Stimulated activated CD8-positive, alpha-beta memory T cell treated with anti-CD3 and anti-CD28 coated beads, Interleukin-15, amount 100 ng/mL, for 24 hours (primary cell): ENCODE measurements around the gene MAP3K12.
A peak's percentile ranks its signal among the peaks of the same experiment; 100 is the strongest.

Experiments
- DNase-seq: peaks from one replicate; pipeline ENCODE4 v3.0.0-alpha.2; 2020; ENCODE audit warnings: low read depth

MAP3K12 gene

DNA sequence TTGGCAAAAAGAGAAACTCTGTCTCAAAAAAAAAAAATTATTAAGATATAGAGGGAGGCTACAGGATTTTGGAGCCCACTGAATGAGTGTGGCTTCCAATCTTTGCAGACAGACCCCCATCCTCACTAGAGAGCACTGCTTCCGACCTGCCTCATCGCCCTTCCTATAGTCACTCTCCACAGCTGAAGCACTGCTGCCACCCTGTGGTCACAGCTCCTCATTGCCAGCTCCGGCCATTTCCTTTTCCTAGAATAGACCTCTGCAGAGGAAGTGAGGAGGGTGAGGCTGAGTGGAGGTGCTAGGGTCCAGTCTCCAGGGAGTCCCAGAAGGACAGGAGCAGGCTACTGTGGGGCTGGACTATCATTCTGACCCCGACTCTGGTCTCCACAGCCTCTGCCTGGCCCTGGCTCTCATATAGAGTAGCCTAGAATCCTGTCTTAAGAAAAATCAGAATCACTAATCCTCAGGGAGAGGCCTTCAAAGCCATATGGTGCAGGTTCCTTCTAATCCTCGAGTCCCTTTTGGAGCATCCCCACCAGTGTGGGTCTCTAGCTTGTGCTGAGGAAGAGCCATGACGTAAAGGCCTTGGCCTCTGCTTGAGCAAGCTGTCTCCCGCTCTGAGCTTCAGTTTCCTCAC is 9.4 kb upstream of the MAP3K12 start:
- DNase-seq = peak; percentile 53

DNA sequence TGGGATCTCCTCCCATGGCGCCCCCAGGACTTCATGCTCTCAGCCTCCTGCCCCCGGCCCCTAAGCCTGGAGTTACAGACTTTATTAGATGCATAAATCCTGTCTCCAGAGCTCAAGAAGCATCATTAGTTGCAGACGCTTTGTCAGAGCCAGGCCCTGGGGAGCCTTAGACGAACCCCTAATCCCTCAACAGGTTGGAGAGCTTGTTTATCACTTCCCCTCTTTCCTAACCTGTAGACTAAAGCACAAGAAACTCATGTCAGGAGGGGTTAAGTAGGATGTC is 8.3 kb upstream of the MAP3K12 start:
- no peak for DNase-seq

GRCh38 chr12:53506881-53507602 is 7.8 kb upstream of the MAP3K12 start, which contains the start of gene NPFF:
Gene NPFF (minus strand): TSS chr12:53507484. CDS start chr12:53507474, 10 bp downstream.
- DNase-seq = no peak

DNA sequence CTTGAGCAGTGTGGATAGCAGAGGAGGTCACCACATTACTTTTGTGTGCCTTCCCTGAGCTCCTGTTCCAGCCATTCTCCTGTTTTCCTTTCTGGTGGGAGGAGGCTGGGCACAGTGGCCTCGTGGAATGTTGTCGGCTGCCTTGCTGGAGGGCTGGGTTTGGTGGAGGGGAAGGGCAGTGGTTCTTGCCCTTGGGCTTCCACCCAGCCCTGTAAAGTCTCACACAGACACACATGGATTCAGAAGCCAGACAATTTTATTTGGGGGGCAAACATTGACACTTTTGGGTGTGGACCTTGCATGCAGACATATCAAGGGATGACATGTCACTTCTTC is 7.2 kb upstream of the MAP3K12 start:
- DNase-seq = no peak

DNA sequence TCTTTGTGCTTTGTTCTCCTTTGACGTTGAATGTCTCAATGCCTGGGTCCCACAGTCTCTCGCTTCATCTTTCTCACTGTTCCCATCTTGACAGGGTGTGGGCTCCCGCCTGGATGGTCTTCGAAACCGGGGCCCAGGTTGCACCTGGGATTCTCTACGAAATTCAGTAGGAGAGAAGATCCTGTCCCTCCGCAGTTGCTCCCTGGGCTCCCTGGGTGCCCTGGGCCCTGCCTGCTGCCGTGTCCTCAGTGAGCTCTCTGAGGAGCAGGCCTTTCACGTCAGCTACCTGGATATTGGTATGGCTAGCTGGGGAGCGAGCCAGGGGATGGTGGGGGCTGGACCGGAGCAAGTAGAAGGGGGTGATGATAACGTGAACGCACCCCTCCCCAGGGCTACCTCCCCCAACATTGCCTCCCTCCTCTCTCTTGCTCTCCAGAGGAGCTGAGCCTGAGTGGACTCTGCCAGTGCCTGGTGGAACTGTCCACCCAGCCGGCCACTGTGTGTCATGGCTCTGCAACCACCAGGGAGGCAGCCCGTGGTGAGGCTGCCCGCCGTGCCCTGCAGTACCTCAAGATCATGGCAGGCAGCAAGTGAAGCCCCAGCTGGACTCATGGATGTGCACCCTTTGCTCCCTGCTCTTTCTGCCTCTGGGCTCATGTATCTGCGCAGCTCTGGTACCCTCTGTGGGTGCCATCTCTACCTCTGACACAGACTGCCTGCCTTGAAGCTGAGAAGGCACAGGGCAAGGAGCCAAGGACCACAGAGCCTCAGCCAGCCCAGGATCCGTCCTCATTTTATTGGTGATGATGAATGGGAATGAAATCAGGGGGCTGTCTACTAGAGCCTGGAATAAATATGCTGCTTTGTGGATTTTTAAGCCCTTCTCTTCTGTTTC is 6.5 kb upstream of the MAP3K12 start:
- no peak for DNase-seq

DNA sequence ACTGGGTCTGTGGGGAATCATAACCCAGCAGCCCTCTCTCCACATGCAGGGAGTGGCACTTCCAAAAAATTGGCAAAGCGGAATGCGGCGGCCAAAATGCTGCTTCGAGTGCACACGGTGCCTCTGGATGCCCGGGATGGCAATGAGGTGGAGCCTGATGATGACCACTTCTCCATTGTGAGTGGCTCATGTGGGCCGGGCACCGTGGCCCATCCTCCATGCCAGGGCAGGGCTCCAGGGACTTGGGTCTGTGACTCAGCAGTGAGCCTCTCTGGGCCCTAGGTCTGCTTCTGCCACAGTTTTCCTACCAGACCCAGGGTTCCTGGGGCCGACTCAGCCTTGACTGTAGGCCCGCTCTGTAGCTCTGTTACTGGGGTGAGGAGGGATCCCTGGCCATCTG is 5.8 kb upstream of the MAP3K12 start:
- no peak for DNase-seq

- no peak for DNase-seq
Measured at GRCh38 chr12:53504004-53504920, 5.0 kb upstream of the MAP3K12 start.

GRCh38 chr12:53502983-53503728 is 3.9 kb upstream of the MAP3K12 start:
- DNase-seq = no peak

DNA sequence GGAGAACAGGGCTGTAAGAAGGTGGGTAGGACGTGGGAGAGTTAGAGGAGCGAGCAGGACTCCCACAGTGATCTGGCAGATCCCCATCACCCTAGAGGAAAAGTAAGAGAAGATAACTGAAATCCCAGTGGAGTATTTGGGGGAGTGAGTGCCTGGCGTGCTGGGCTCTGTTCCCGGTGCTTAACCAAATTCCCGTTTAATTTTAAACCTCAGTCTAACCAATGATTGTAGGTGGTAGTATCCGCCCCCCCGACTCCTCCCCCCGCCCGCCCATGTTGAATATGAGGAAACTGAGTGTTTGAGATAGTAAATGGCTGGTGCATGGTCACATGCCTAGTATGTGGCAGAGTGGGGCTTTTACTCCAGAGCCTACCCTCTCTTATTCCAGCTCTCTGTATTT is 3.1 kb upstream of the MAP3K12 start:
- DNase-seq = no peak

DNA sequence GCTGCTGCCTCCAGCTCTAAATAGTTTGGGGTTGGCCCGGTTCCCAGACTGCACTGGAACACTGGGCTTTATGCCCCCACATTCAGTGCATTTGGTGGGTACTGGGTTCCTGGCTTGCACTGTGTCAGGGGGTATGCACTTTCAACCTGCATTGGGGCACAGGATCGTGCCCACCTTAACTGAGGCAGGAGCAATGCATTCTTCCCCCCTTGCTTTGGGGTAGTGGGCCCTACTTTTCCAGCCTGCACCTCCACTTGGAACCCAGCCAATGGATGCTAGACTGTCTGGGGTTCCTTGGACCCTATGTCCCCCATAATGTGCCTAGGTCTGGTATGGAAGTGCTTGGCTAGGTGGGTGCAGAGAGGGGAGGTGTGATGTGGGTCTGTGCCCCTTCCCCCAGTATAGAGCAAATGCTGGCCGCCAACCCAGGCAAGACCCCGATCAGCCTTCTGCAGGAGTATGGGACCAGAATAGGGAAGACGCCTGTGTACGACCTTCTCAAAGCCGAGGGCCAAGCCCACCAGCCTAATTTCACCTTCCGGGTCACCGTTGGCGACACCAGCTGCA is 2.4 kb upstream of the MAP3K12 start:
- no peak for DNase-seq

GRCh38 chr12:53500776-53501614 is 1.7 kb upstream of the MAP3K12 start, which contains the start of gene TARBP2:
Gene TARBP2 (plus strand): TSS chr12:53501283. CDS start chr12:53501409, 126 bp downstream.
- DNase-seq = peak; percentile 84

GRCh38 chr12:53500142-53500775 is 1.0 kb upstream of the MAP3K12 start:
- DNase-seq = no peak

DNA sequence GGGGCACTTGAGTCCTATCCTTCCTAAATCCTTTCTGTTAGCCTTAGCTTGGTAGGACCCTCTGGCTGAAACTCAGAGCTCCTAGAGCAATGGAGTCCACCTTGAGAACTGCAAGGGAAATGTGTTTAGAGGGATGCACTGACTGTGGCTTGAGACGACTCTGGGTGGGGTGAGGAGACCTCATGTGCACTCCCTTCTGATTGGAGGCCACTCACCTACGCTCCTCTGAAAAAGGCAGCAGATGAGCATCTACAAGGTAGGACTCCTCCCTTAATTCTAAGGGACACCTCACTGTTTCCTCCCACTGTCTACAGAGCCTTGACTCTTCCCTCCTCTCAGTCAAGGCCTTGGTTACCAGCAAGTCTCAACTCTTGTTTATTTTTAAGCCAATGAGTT is 1.0 kb downstream of the MAP3K12 start:
- DNase-seq = no peak

- no peak for DNase-seq
Measured at GRCh38 chr12:53497461-53497860, 1.8 kb downstream of the MAP3K12 start.

DNA sequence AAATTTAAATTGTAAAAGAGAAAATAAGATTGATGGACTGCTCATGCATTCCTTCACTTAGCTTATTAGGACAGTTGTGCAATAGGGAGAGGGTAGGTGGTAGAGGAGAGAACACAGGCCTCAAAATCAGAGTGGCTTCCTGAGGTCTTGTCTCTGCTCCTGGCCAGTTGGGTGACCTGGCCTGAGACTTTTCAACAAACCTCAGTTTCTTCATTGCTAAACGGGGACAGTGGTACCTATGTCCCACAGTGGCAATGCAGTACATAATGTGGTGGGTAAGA is 2.6 kb downstream of the MAP3K12 start:
- no peak for DNase-seq

- no peak for DNase-seq
Measured at GRCh38 chr12:53495903-53496751, 3.1 kb downstream of the MAP3K12 start.

DNA sequence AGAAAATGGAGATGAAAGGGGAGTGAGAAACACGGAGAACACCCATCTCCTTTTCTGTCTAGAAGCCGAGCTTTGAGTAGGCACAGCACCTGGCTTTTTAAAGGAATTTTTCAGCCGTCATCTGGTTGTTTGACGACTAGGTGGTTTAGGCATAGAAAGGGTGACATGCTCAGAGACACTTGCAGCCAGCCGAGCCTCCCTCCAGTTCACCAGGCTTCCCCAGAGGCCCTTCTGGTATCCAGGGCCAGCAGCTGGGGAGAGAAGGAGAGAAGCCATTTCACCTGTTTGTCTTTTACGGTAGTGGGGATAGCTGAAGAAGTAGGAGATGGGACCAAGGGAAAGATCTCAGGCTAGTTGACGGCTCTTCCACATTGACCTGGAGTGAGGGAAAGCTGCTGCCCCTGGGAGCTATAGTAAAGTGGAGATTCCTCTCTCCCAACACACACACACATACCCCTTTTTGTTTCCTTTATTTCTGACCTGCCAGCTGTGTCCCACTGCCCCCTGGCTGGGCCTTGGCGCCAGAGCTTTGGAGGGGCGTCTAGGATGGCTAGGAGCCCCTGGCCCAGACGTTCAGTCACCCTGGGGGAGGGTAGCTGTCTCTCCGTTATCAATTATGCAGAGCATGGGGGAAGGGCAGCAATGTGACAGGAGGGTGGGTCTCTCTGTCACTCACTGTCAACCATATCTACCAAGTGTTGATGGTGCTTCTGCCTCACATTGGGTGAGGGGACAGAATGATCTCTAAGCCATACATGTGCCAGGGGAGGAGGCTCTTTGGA is 5.5 kb downstream of the MAP3K12 start:
- DNase-seq = no peak
